ENCODE results near the gene ZC3H4. TPM values are rescaled to one million over a fixed set of nuclear protein-coding genes. Genes with fewer than 3 reads are reported as not detected.

ZC3H4 gene
- total RNA-seq, 1 experiment from 2014 or later, result 94.4 TPM

DNA sequence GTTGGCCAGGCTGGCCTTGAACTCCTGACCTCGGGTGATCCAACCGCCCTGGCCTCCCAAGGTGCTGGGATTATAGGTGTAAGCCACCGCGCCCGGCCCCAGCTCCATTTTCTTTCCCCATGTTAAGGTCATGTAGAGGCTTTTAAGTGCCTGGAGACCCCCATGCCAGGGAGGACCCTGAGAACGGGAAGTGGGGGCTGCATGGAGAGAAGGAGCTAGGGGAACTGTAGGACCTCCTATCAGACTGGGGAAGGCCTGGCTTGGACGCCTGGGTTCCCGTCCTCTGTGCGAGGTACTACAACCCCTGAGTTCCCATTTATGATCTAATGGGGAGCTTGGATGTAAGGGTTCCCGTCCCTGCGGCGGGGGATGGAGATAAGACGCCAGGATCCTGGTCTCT lies 94.7 kb downstream of the ZC3H4 start:
- no peak for DNase-seq (ENCODE audit: low spot score)
- no TSS peak for BruUV-seq (replicated peaks)
- no peak overlapping the region for H3K4me3 ChIP-seq (ENCODE audit: low read depth, low read length, poor library complexity, severe bottlenecking)
- no peak for TF ChIP-seq EZH2 (IDR thresholded peaks at IDR 0.05; ENCODE audit: borderline replicate concordance, low read depth, low read length, poor library complexity, severe bottlenecking)
- TF ChIP-seq, protein P1, sequence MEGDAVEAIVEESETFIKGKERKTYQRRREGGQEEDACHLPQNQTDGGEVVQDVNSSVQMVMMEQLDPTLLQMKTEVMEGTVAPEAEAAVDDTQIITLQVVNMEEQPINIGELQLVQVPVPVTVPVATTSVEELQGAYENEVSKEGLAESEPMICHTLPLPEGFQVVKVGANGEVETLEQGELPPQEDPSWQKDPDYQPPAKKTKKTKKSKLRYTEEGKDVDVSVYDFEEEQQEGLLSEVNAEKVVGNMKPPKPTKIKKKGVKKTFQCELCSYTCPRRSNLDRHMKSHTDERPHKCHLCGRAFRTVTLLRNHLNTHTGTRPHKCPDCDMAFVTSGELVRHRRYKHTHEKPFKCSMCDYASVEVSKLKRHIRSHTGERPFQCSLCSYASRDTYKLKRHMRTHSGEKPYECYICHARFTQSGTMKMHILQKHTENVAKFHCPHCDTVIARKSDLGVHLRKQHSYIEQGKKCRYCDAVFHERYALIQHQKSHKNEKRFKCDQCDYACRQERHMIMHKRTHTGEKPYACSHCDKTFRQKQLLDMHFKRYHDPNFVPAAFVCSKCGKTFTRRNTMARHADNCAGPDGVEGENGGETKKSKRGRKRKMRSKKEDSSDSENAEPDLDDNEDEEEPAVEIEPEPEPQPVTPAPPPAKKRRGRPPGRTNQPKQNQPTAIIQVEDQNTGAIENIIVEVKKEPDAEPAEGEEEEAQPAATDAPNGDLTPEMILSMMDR (conservative IDR thresholded peaks at IDR 0.05; ENCODE audit: low read depth, low read length), result no peak
- CTCF ChIA-PET, result no interaction called here
- H3K4me1 ChIP-seq (ENCODE audit: insufficient read depth, low read length, poor library complexity, severe bottlenecking), result peaks cover 32% of the 10 kb centered on the region
- no peaks in the 10 kb centered on the region for H3K9me3 ChIP-seq (ENCODE audit: low read depth, low read length, poor library complexity, severe bottlenecking)
- peaks cover 36% of the 10 kb centered on the region for H3K27me3 ChIP-seq (replicated peaks; ENCODE audit: insufficient read depth, low read depth, low read length, poor library complexity)
- H3K27ac ChIP-seq (ENCODE audit: low read depth, low read length, poor library complexity, severe bottlenecking), result no peak overlapping the region
- intact Hi-C loops (cut with micrococcal nuclease; ENCODE audit: unreplicated experiment), result no loop called here
- POLR2A ChIA-PET (ENCODE audit: low non-redundant PET), result no interaction called here
- H3K36me3 ChIP-seq (ENCODE audit: insufficient read depth, low read length, poor library complexity, severe bottlenecking), result no peaks in the 10 kb centered on the region

Other genes with a start within 250 kb of the ZC3H4 start
- 2.1 and 2.4 TPM in 2 replicates for gene NPAS1, start 93.9 kb downstream of the ZC3H4 start, total RNA-seq (2021)
- gene TMEM160, start 65.2 kb downstream of the ZC3H4 start, total RNA-seq (2021), result 30.1 and 41.8 TPM in 2 replicates
- gene SAE1, start 17.1 kb upstream of the ZC3H4 start, total RNA-seq (2021), result 302 and 314 TPM in 2 replicates
- gene BBC3, start 117.4 kb upstream of the ZC3H4 start, total RNA-seq (2021), result 2.7 and 3.7 TPM in 2 replicates
- 36.4 and 39.7 TPM in 2 replicates for gene CCDC9, start 142.7 kb upstream of the ZC3H4 start, total RNA-seq (2021)
- 13.8 and 15.9 TPM in 2 replicates for gene INAFM1, start 161.1 kb upstream of the ZC3H4 start, total RNA-seq (2021)
- 0.92 and 1.2 TPM in 2 replicates for gene C5AR1, start 196.1 kb upstream of the ZC3H4 start, total RNA-seq (2021)
- 0.04 TPM in 1 of 2 replicates, not detected in the other for gene C5AR2, start 218.4 kb upstream of the ZC3H4 start, total RNA-seq (2021)
- gene DHX34, start 235.5 kb upstream of the ZC3H4 start, total RNA-seq (2021), result 24.5 and 29.6 TPM in 2 replicates

Data from A673 (cell line).